Stimulated activated CD4-positive, alpha-beta T cell treated with anti-CD3 and anti-CD28 coated beads, Interleukin-12 subunit alpha, Interleukin-12 subunit beta, amount 100 ng/mL, for 4 hours (primary cell): ENCODE results near the gene MARCHF11.

Experiments used
- DNase-seq: peaks from one replicate; pipeline ENCODE4 v3.0.0-alpha.2; 2020

MARCHF11 gene

DNA sequence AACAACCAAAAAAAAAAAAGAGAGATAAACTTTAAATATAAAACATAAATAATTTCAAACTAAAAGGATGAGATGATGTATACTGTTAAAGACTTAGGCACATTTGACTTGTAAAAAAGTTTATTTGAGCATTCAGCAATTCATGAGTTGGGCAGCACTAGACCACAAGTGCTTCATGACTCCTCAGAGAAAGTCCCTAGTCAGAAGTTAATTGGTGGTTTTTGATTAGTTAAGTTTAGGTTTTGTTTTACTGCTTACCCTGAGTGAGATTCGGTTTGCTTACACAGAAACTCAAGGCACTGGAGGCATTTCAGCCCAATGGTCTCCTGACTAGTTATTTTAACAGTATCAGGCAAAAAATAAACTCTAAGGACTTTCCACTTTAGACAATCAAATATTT lies 129.2 kb downstream of the MARCHF11 start:
- no peak for DNase-seq

- no peak for DNase-seq
Measured at GRCh38 chr5:16049761-16050160, 129.8 kb downstream of the MARCHF11 start.

DNA sequence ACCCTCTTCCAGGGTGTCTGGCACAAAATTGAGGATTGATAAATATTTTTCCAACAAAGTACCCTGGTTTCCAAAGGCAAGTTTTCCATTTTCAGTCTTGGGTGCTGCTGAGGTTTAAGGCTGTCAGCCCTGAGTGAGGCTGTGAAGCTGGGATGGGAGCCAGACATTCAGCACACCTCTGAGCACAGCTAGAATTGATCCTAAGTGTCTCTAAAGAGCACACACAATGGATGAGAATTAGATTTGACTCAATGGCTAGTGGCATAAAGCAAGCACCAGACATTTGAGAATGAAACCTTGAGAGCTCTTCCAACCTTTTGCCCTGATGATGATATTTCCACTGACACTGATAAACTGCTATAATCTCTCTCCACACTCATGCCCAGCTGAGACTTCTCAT lies 131.5 kb downstream of the MARCHF11 start:
- DNase-seq = no peak

- no peak for DNase-seq
Measured at GRCh38 chr5:16043349-16043965, 136.1 kb downstream of the MARCHF11 start.

DNA sequence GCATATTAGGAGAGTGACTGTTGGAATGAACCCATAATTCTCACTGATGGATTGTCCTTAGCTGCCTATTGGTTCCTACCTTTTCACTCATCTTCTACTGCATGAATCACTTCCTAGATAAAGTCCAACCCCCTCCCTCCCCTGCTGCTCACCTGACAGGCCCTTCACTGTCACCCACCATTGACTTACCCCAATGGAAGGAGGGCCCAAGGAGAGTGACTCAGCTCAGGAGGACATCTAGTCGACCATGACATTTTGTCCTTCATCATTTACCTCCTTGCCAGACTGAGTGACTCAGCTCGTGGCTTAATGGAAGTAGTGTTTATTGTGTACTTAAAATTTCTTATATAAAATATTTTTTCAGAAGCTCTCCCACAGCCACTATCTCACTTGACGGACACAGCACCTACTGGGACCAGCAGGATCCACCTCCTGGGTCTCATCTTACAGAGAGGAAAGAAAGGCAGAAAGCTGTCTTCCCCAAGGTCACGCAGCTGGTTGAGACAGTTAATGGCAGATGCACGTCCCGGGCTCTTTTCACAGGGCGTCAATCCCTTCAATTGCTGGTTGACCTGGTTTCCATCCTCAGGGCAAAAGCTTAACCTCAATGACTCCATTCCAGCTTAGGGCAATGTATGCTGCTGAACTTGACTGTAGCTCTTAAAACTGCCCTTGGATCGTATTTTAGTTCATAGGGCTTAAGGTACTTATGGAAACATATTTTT lies 142.3 kb downstream of the MARCHF11 start:
- DNase-seq = no peak

DNA sequence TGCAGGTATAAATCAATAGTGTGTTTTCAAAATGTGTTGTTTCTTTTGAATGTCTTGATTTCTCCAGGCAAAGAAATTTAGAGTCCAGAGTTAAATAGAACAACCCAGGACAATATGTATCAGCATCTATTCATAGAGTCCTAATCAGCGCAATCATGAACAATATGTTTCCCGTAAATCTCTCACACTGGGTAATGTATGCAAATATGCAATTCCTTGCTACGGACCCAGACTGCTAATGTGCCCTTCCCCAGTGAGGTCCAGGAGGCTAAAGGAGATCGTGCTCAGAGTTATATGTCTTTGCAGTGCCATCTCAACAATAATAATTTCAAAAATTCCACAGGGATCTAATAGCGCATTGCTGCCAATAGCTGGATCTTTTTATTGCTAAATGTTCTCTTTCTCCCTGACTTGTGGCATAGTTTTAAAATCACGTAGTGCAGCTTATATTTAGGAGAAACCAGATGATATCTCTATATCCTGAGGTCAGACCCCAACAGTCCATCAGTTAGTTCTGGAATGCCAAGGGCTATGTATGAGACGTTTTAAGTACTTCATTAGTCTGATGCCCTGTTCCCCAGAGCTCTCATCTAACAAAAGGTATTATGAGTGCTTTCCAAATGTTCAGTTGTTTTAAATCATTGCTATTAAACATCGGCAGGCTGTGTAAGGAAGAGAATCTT lies 145.1 kb downstream of the MARCHF11 start:
- no peak for DNase-seq

GRCh38 chr5:16033187-16033925 lies 146.2 kb downstream of the MARCHF11 start:
- no peak for DNase-seq

GRCh38 chr5:16028708-16029107 lies 150.9 kb downstream of the MARCHF11 start:
- no peak for DNase-seq

- no peak for DNase-seq
Measured at GRCh38 chr5:16025681-16026080, 153.9 kb downstream of the MARCHF11 start.

DNA sequence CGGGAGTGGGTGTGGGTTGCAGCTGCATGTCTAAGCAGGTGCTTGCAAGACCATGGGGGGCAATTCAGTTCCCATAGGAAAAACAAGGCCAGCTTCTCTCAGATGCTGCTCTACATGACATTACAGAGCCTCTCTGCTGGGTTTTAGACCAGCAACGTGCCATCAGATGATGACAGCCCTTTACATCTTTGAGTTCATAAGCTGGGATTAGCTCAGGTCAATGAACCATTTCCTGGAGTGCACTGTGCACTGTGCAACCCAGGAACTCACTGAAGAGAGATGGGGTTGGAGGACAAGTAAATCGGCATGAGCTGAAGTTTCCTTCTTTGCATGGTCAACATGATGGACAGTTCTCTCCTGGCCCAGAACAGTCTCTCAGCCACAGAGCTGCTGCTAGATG lies 160.6 kb downstream of the MARCHF11 start:
- DNase-seq = no peak

DNA sequence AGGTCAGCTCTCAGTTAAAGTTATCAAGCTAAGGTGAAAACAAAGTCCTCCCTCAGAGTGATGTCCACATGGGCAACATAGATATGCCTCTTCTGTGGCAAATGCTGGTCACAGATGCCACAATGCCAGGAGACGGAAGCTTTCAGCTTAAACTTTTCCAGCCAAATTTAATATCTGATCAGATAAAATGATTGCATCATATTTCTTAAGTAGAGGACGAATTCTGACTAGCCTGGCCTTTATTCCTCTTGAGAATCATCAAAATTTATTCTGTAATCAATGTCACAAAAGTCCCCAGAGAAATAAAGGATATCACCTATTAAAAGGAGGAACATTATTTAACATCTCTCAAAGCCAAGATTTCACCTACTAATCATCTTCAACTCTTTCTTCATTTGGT lies 161.9 kb downstream of the MARCHF11 start:
- DNase-seq = no peak
